ENCODE results near the gene UBE2Q2.
"Not testable (repeated sequence)": the region's sequence is repeated elsewhere in the genome, so short reads cannot be mapped to it uniquely, and the experiment has no call there.

Gene UBE2Q2

DNA sequence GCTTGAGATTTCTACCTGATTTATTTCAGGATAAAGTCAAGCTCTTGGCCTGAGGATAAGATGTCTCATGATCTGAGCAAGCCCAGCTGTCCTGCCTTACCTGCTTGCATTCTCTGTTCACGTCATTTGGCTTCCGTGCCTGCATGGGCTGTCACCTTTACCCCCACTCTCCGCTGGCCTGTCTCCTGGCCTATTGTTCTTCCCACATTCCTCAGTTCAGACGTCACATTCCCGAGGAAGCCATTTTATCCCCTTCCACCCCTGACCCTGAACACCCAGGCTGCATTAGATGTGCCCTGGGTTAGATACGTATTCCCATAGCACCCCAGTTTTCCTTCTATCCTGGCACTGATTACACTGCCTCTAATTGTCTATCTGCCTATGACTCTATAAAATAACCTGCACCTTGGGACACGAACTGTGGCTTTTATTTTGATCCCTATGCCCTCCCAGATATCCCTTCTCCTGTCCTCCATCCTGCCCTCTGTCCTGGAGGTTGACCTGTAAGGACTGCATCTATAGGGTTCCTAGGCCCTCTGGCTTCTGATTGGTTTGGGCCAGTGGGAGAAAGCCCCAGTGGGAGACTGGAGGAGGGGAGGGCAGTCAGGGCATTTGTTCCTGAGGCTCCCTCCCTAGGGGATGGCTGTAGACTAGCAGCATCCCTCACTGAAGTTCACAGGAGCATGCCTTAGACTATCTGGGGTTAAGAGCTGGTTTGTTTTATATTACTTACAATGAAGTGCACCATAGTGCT lies 19.2 kb upstream of the UBE2Q2 start:
- DNase-seq (ENCODE audit: low spot score): no peak

DNA sequence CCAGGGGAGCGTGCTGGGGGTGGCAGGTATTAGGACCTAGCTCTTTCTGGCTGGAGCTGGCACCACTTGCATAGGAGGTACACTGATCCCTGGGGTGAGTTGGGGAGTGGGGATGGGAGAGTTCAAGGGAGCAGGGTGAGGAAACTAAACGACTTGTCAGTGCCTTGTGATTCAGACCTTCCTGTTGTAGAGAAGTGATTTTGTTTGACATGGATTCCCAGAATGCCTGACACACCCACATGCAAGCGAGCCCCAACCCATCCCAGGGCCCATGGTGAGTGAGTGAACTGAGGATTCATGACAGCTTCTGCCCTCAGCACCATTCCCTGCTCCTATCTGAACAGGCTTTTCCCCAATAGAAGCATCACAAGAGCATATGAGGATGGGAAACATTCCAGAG lies 15.6 kb upstream of the UBE2Q2 start:
- DNase-seq (ENCODE audit: low spot score): no peak

DNA sequence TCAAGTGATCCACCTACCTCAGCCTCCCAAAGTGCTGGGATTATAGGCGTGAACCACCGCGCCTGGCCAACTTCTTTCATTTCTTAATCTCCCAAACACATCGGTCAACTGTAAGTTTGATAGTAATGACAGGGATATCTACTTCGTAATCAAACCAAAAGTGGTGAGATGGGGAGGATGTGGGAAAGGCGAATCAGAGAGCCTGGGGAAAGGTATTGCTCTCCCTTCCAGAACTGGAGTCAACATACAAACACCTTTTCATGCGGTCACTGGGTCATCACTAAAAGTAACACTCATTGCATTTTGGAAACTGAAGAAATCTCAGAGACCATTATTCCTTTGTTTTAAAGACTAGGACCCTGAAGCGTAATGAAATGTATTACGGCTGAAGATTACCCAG lies 14.8 kb upstream of the UBE2Q2 start:
- DNase-seq (ENCODE audit: low spot score): no peak

DNA sequence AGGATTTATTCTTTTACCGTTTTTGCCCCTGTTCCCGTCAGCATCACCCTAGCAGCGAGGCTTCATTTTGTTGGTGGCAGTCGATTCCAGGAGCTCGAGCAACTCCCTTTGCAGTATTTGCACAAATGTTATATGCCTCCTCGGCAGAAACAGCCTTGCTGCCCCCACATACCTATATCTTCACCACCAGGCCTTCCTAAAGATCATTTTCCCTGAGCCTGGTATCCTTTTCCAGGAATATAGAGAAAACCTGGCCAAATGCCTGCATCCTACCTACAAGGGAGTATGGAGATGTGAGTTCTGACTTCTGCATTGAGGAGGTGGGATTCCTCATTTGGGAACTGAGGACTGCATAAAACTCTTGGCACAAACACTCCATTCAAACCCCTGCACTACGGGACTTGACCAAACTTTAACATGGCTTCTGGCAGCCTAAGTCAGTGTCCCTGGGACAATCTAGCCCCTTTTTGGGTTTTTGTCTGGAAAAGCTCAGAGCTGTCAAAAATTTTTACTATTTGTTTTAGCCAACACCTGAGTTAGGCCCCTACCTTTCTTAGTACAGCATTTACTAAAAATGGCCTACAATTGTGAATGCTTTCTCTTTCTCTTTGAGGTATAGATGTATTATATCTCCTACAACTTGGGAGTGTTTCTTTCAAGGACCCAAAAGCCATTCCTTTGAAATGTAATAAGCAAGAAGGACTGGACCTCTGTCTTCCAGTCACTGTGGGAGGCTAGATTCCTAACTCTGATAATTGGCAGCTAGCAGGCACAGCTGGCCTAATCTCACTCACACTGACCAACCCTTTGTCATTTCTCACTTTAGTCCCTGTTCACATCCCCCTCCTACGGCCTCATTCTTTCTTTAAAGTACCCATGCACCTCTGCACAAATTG lies 12.1 kb upstream of the UBE2Q2 start:
- no peak for DNase-seq (ENCODE audit: low spot score)

DNA sequence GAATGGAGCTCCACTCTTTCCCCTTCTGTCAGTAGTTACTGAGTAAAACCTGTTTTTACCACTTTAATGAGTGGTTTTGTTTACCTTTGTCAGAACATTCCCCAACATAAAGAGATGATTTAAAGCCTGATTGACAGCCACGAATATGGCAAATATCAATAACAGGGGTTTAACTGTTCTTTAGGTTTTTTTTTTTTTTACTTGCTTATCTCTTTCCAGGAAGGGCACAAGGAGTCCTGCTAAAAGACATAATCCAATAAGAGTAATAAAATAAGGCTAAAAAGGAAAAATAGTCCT lies 11.5 kb upstream of the UBE2Q2 start:
- no peak for DNase-seq (ENCODE audit: low spot score)

DNA sequence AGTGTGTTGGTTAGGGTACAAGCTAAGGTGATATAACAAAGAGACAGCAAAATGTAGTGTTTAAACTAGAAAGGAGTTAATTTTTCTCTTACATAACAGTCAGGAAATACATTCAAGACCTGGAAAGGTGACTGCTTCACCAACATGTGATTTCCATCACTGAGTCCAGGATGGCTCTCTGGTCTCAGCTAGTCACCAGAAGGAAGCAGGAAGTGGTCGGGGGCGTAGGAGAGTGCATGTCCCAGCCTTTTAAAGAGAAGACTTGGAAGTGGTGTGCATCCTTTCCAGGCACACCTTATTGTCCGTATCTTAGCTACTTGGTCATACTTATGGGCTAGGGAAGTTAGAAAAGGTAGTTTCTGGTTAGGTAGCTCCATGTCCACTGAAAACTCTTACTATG lies 11.1 kb upstream of the UBE2Q2 start:
- no peak for DNase-seq (ENCODE audit: low spot score)

DNA sequence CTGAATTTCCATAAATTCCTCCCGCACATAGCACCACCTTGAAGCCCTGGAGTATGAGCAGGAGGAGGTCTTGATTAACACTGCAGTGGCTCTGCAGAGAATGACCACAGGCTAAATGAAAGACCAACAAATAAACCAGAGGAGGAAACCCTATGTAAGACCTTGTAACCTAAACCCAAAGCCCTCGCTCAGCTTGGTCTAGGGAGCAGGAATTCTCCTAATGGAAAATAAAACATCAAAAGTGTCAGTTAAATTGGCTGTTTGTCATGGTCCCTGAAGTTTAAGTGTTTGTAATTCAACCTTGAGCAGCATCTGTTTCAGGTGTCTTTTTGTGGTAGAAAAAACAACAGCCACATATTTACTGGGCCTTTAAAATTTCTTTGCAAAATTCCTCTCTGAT lies 9.2 kb upstream of the UBE2Q2 start:
- no peak for DNase-seq (ENCODE audit: low spot score)

DNA sequence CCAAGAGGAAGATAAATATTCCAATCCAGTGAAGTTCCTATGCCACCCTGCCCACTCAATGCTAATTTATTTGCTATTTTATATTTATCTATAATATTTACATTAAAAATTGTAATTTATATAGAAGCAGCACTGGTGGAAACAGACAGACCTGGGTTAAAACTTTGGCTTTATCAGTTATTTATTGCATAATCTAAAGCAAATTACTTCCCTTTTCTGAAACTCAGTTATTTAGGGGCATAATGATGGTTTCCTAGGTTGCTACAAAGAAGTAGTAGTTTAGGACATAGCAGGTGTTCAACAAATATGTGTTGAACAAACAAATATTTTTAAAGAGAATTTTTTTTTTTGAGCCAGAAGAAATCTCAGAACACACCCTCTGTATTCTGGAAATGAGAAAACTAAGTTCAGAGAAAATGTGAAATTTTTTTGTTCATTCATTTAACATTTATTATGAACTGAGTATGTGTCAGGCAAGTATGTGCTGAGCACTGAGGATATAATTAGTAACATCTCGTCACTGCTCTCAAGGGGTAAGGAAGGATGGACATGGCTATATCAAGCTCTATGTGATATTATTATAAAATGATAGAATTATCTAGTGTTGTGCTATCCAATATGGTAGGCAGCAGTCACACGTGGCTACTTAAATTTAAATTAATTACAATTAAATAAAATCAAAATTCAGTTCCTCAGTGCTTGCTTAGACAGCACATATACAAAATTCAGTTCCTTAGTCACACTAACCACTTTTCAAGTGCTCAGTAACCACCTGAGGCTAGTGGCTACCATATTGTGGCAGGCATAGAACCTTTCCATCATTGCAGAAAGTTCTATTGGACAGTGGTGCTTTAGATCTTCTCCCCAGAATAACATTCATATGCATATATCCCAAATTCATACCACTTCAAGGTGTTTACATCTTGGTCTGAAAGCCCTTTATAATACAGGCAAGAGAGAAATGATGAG lies 7.0 kb upstream of the UBE2Q2 start:
- no peak for DNase-seq (ENCODE audit: low spot score)

DNA sequence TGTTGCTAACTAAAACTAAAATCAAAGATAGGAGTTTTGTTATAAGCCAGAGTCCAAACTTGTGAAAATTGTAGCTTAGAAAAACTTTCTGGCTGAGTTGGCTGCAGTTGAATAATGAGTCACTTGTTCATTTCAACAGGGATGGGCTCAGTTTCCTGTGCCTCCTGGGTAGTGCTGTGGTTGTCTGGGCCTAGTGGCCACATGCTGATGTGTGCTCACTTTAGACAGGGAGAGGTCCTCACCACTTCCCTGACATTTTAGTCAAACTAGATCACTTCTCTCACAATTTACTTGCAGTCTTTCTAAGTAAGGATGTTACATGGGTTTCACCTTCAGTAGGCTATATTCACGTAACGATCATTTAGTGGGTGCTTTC lies 6.3 kb upstream of the UBE2Q2 start:
- DNase-seq (ENCODE audit: low spot score): no peak

DNA sequence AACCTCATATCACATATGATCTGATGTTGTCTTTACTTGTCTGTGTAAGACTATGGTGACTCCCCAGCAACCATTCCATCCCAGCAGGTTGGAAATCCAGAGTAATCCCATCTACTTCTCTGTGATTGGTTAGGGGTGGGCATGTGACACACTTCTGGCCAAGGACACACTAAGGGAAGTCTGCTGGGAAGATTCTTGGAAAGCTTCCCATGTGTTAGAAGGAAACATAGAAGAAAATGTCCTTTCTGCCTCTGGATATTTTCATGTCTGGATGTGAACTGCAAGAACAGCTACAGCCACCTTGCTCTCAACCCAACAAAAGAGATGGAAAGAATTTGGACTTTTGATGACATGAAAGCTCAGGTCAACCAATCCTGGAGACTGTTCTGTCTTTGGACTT lies 2.6 kb upstream of the UBE2Q2 start:
- peak; percentile 27 for DNase-seq (ENCODE audit: low spot score)

DNA sequence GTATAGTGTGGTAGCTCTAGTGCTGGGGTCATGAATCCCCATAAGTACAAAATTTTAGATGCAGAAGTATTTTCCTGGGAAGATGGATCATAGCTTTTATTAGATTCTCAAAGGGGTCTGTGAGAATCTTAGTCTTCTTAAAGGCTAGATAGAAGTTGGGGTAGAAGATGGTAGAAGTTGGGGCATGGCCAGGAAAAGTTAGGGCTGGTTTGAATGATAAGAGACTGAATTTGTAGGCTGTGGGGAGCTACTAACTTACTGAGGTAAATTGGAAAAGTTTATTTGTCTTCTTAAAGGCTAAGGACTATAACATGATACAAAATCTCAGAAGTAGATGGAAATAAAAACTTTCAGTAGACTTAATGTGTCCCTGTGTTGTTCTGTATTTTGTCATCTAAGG lies 1.6 kb upstream of the UBE2Q2 start:
- DNase-seq (ENCODE audit: low spot score): no peak

DNA sequence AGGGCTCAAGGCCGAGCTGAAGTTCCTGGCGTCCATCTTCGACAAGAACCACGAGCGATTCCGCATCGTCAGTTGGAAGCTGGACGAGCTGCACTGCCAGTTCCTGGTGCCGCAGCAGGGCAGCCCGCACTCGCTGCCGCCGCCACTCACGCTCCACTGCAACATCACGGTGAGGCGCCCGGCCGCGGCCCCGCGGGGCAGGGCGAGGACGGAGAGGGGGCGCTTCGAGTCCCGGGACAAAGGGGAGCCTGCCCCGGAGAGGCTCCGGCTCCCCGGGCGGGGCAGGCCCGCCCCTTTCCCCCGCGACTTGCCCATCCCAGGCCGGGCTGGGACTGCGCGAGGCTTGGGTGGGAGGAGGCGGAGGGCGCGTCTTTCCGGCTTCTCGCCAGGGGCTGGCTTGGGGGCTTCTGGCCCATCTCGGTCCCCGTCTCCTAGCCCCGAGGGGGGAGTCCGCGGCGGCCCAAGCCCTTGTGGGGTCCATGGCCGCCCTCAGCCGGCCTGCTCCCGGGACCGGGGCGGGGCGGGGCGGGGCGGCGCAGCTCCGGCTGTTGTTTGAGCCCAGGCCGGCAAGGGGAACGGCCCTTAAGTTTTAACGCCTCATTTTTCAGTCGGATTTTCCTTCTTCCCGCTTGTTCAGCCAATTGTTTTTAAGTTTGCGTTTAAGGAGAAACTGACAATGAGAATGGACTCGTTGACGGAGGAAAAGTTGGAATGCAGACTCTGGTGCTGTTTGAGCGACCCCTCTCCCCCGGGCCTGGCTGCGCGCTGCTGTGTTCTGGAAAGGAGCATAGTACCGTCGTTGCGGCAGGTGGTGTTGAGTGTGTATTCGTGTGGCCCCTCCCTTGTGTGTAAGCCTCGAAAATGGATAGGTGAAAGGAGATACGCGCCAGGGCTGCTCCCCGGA lies 683 bp downstream of the UBE2Q2 start:
- peak; percentile 48 for DNase-seq (ENCODE audit: low spot score)

DNA sequence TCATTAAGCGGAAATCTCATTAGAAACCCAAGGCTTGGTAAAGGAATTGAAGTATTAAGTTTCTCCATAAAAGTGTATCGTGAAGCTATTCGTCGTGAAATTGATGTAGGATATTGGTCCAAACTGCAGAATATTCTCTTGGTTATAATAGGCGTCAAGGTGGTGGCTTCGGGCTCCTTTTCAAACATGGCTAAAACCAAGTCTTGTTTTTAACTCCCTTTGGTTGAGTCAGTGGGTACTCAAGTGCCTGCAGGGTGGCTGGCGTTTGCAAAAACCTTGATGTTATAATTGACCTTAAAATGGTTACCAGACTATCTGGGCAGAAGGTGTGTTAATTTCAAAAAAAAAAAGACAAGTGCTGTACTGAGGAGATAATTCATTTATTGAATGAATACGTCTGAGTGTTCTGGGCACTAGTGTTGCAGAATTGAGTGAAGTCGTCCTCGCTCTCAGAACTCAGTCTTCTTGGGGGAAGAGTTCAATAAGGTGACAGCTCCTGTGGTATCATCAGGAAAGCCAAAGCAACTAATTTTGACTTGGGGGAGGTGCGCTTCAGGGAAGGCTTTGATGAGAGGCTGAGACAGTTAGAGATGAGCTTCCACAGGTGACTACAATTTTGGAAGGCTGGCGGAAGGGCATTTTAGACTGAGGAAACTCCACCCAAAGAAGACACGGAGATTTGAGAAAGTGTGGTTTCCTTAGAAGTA lies 1.5 kb downstream of the UBE2Q2 start:
- no peak for DNase-seq (ENCODE audit: low spot score)

DNA sequence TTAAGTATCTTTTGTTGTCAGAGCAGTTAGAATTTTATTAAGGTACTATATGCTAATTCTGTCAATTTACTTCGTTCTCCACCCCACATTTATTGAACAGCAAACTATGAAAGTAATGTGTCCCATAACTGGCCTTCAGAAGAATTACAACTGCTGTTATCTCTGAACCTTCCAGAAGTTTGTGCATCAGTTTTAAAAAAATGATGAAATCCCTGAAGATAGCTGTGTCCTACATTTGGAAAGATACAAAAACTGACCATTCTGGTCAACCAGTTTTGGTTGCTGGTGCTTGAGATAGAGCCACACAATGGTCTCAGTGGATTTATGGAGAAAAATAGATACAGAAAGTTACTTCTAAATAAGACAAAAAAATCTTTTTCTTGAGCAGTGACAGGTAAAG lies 5.9 kb downstream of the UBE2Q2 start:
- DNase-seq (ENCODE audit: low spot score): no peak

DNA sequence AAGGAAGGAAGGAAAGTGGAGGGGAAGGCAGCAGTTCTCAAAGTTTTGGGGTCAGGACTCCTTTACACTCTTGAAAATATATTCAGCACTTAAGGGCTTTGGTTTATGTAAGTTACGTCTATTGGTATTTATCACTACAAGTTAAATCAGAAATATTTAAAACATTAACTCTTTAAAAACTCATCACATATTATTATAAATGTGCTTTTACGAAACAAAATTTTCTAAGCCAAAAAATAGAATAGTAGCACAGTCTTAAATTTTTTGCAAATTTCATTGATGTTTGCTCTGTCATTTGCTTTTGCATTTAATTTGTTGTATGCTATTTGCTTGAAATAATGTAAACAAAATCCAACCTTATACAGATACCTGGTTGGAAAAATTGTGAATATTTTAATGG lies 7.5 kb downstream of the UBE2Q2 start:
- no peak for DNase-seq (ENCODE audit: low spot score)

DNA sequence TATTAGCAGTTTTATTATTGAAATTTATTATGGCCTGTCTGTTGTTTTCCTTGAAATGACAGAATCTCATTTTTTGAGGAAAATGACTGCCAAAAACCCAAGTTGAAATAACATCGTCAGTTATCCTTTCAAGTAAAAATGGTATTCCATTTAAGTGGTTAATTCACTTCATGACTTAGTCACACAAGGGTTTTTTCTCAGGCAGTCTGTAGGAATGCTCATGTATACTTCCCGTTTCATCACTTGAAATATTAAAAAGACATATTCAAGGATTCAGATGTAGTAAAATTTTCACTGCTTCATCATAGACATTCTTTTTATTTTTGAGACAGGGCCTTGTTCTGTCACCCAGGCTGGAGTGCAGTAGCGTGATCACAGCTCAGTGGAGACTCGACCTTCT lies 8.3 kb downstream of the UBE2Q2 start:
- DNase-seq (ENCODE audit: low spot score): not testable (repeated sequence)

DNA sequence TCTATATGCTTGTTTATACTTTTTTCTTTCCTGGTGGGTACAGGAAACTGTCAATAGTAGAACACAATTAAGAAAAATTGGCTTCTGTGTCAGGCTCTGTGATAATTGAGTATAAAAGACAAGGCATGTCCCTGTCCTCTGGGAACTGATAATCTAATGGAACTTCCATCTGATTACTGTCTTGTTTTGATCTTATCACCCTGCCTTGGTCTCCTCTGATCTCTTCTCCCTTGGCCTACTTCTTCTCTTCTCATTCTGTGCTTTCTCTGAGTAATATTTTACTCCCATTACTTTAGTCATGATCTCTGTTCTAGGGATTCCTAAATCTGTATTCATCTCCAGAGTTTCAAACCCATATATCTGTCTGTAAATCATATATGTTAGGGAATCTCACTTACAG lies 14.6 kb downstream of the UBE2Q2 start:
- DNase-seq (ENCODE audit: low spot score): no peak

DNA sequence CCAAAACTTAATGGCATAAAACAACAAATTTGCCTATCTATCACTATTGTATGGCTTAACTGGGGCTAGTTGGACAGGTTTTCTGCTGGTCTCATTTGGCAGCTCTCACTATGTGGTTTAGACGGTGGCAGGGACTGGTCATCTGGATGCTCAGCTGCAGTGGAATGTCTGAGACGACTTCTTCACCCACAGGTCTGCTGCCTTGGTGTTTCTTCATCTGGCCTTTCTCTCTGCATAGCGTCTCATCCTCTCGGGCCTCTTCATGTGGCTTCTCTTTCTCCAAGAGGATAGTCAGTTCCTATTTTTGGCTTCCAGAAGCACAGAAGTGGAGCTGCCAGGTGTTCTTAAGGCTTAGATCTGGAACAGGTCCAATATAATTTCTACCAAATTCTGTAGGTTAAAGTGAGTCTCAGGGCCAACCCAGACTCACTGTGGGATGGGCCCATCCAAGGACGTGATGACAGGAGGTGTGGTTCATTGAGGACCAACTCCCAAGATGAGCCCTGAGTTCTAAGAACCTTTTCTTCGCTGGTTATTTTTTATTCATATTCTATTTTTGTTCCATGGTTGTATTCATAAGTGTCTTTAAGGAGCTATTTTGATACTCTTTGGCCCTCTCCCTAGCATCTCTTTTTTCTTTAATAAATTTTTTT lies 18.6 kb downstream of the UBE2Q2 start:
- DNase-seq (ENCODE audit: low spot score): no peak

DNA sequence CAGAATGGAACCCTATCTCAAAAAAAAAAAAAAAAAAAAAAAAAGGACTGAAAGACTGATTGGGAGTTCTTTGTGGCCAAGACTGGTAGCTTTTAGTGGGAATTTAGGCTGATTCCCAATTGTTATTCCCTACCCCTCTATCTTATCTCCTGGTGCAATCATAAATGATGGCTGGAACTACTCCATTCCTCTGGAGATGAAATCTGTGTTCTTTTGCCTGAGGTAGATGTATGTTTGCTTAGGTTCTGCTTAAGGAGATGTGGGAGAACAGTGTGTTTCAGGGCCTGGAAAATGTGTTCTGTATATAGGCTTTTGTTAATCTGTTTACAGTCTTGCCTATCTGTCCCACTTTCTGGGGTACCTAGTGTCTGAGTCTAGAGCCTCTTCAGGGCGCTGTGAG lies 19.5 kb downstream of the UBE2Q2 start:
- DNase-seq (ENCODE audit: low spot score): no peak

All from pons (tissue), 1 donor.